ENCODE results near the gene DICER1.

DNA sequence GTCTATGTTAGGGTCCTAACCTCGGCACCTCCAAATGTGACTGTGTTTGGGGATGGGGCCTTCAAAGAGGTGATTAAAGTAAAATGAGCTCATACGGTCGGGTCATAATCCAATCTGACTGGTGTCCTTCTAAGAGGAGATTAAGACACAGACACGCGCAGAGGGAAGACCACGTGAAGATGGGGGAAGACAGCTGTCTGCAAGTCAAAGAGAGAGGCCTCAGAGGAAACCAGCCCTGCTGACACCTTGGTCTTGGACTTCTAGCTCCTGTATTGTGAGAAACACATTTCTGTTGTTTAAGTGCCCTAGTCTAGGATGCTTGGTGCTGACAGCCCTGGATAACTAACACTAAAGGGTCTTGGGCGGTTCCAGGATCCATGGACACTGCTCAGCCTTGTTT is 109.6 kb downstream of the DICER1 start:
- TF ChIP-seq, protein P1, sequence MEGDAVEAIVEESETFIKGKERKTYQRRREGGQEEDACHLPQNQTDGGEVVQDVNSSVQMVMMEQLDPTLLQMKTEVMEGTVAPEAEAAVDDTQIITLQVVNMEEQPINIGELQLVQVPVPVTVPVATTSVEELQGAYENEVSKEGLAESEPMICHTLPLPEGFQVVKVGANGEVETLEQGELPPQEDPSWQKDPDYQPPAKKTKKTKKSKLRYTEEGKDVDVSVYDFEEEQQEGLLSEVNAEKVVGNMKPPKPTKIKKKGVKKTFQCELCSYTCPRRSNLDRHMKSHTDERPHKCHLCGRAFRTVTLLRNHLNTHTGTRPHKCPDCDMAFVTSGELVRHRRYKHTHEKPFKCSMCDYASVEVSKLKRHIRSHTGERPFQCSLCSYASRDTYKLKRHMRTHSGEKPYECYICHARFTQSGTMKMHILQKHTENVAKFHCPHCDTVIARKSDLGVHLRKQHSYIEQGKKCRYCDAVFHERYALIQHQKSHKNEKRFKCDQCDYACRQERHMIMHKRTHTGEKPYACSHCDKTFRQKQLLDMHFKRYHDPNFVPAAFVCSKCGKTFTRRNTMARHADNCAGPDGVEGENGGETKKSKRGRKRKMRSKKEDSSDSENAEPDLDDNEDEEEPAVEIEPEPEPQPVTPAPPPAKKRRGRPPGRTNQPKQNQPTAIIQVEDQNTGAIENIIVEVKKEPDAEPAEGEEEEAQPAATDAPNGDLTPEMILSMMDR (IDR thresholded peaks at IDR 0.05): no peak
- no peak for TF ChIP-seq POLR2A (IDR thresholded peaks at IDR 0.05)
